Activated B cell treated with CpG ODN at 0.5 μM for 24 hours (primary cell): ENCODE data around the gene CTNNBL1. TPM values are rescaled to one million over a fixed set of nuclear protein-coding genes. Genes with fewer than 3 reads are reported as not detected.

Experiments
- ATAC-seq: fragments of 200-7000 bp; cut with Tn5 transposase; one replicate; pipeline ENCODE4 v1.10.0; 2021; ENCODE audit warnings: low read depth, mild to moderate bottlenecking, moderate library complexity
- CTCF ChIA-PET: fragments of 350-600 bp; sonication (Branson Sonifier 250); formaldehyde crosslinking; loops from one replicate; lab custom pipeline; 2021; ENCODE audit warnings: antibody characterized with exemption; lab: Charles Lee
- POLR2A ChIA-PET: fragments of 350-600 bp; sonication (Branson Sonifier 250); formaldehyde crosslinking; loops from one replicate; lab custom pipeline; 2021; ENCODE audit warnings: antibody characterized with exemption; lab: Charles Lee
- DNase-seq: peaks from one replicate; pipeline ENCODE4 v3.0.0; 2022
- H3K27ac Mint-ChIP-seq: one replicate; pipeline ENCODE4 v1.8.0; 2020; ENCODE audit warnings: mixed read lengths
- H3K27me3 Mint-ChIP-seq: one replicate; pipeline ENCODE4 v1.8.0; 2021; ENCODE audit warnings: mixed read lengths
- H3K36me3 Mint-ChIP-seq: one replicate; pipeline ENCODE4 v1.8.0; 2021; ENCODE audit warnings: low read depth, mixed read lengths
- H3K4me1 Mint-ChIP-seq: one replicate; pipeline ENCODE4 v1.8.0; 2021; ENCODE audit warnings: mixed read lengths
- H3K4me3 Mint-ChIP-seq: one replicate; pipeline ENCODE4 v1.8.0; 2020; ENCODE audit warnings: mild to moderate bottlenecking, mixed read lengths
- H3K9me3 Mint-ChIP-seq: one replicate; pipeline ENCODE4 v1.8.0; 2020; ENCODE audit warnings: mixed read lengths
- intact Hi-C: fragments of 100-400 bp; cut with micrococcal nuclease; formaldehyde crosslinking; loops from one replicate; pipeline ENCODE4 v1.15.1; 2024
- total RNA-seq: library from RNA; stranded (reverse); gene quantifications from 2 replicates; pipeline ENCODE4 v1.2.3, GENCODE V29; 2022
- TF ChIP-seq, protein P1 (sequence below): fragments of 200-600 bp; IDR thresholded peaks from one replicate; pipeline ENCODE4 v1.8.0; 2022; ENCODE audit warnings: antibody characterized with exemption, mild to moderate bottlenecking

Gene CTNNBL1
- total RNA-seq, 1 donor from 2014 or later = 102 TPM

DNA sequence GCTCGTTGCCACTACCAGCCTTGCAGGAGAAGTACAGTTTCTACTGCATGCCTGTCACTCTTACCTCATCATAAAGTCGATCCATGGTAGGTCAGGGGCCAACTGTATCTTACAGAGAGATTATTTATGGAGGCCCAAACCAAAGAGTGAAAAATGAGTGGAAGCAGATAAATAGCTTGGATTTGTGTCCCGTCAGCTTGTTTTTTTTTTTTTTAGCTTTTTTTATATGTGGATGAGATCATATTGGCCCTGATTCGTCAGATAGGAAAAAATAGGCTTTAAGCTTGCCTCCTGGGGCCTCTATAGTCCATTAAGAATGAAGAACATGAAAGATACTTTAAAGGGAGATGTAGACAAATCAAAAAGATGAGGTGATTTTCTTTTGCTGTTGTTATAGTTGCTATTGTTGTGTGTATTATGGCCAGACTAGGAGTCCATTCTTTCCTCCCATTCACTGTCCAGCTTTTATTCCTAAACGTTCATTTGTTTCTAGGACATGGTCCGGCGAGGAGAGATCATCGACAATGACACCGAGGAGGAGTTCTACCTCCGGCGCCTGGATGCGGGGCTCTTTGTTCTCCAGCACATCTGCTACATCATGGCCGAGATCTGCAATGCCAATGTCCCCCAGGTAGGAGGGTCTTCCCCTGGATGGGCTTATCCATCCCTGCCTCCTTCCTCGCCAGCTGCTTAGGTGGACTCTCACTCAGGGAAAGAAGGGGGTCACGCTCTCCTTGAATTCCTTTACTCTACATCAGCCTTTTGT lies 165.8 kb downstream of the CTNNBL1 start:
- POLR2A ChIA-PET = no interaction called here

DNA sequence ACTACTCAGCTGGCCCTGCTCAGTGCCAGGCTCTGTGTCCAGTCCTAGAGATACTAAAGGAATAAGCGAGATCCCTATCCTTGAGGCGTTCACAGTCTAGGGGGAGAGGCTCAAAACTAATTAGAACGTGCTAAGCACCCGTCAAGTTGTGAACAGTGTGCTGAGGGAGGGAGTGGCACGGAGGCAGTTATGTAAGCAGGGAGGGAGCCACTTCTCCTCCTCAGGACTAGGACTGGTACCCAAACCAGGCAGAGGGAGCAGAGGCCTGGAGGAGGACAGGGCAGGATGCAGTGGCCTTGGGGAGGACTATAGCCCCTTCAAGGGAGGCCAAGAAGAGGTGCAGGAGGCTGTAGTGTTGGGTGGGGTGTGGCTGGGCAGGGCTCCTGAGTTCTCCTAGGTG lies 169.5 kb downstream of the CTNNBL1 start:
- TF ChIP-seq, protein P1, sequence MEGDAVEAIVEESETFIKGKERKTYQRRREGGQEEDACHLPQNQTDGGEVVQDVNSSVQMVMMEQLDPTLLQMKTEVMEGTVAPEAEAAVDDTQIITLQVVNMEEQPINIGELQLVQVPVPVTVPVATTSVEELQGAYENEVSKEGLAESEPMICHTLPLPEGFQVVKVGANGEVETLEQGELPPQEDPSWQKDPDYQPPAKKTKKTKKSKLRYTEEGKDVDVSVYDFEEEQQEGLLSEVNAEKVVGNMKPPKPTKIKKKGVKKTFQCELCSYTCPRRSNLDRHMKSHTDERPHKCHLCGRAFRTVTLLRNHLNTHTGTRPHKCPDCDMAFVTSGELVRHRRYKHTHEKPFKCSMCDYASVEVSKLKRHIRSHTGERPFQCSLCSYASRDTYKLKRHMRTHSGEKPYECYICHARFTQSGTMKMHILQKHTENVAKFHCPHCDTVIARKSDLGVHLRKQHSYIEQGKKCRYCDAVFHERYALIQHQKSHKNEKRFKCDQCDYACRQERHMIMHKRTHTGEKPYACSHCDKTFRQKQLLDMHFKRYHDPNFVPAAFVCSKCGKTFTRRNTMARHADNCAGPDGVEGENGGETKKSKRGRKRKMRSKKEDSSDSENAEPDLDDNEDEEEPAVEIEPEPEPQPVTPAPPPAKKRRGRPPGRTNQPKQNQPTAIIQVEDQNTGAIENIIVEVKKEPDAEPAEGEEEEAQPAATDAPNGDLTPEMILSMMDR = no peak
- H3K9me3 Mint-ChIP-seq = no peaks in the 10 kb centered on the region
- ChIA-PET CTCF (no interaction called here), POLR2A (no interaction called here)
- no peaks in the 10 kb centered on the region for H3K27me3 Mint-ChIP-seq
- H3K4me1 Mint-ChIP-seq = no peaks in the 10 kb centered on the region
- ATAC-seq (no peak), DNase-seq (no peak)
- no peak overlapping the region for H3K4me3 Mint-ChIP-seq
- peaks cover 87% of the 10 kb centered on the region for H3K36me3 Mint-ChIP-seq
- intact Hi-C loops = no loop called here
- H3K27ac Mint-ChIP-seq = no peak overlapping the region

More for the DNA sequence above, 165.8 kb downstream of the CTNNBL1 start:
- no peaks in the 10 kb centered on the region for H3K4me1 Mint-ChIP-seq
- ATAC-seq = no peak
- no peaks in the 10 kb centered on the region for H3K27me3 Mint-ChIP-seq
- no peak overlapping the region for H3K4me3 Mint-ChIP-seq
- H3K9me3 Mint-ChIP-seq = no peaks in the 10 kb centered on the region
- DNase-seq = no peak
- H3K27ac Mint-ChIP-seq = no peak overlapping the region
- TF ChIP-seq, protein P1 = no peak
- intact Hi-C loops = no loop called here
- CTCF ChIA-PET = interaction anchor here (0.6 kb wide), 1 partner anchor 139 kb away, joined by 4 read pairs; no protein-coding TSS in a partner anchor
- H3K36me3 Mint-ChIP-seq = peaks cover 84% of the 10 kb centered on the region

DNA sequence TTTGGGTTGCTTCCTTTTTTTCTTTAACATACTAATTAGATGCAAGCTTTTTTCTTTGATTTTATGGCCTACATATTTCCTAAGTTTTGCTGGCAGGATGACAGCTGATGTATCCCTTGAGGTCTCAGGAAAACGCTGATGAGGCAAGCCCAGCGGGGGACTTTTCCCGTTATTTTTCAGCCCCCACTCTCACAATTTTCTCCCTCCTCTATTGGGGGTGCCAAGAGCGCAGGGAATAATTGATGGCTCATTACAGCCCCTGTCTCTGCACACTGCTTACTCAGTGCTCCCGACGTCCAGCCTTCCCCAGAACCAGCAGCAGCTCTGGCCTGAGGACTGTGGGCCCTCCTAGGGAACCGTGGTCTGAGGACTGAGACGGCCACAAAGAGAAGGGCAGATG lies 170.5 kb downstream of the CTNNBL1 start:
- H3K4me3 Mint-ChIP-seq = no peak overlapping the region
- H3K4me1 Mint-ChIP-seq = no peaks in the 10 kb centered on the region
- H3K36me3 Mint-ChIP-seq = peaks cover 89% of the 10 kb centered on the region
- ChIA-PET POLR2A (interaction anchor here (0.6 kb wide), 1 partner anchor 86 kb away, joined by 3 read pairs; no protein-coding TSS in a partner anchor), CTCF (no interaction called here)
- DNase-seq = no peak
- TF ChIP-seq, protein P1 = no peak
- intact Hi-C loops = no loop called here
- ATAC-seq = no peak
- no peak overlapping the region for H3K27ac Mint-ChIP-seq
- no peaks in the 10 kb centered on the region for H3K27me3 Mint-ChIP-seq
- H3K9me3 Mint-ChIP-seq = no peaks in the 10 kb centered on the region

DNA sequence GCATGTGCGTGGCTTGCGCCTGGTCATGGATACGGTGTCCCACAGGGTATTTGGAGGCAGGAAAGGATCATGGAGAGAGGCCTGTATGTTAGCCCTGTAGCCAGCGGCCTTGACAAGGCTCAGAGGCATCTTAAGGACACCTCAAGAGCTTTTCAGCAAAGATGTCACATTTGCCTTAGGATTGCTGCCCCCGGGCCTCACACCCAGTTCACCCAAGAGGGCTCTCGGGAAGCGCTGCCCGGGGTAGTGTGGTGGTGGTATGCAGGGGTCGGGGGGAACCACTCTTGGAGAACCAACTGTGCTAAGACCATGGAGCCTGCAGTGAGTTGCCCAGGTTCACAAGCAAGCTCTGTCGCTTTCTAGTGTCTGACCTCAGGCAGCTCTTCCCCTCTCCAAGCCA lies 172.2 kb downstream of the CTNNBL1 start:
- ATAC-seq (no peak), DNase-seq (no peak)
- intact Hi-C loops = no loop called here
- Mint-ChIP-seq H3K9me3 (no peaks in the 10 kb centered on the region), H3K27ac (no peak overlapping the region), H3K36me3 (peaks cover 89% of the 10 kb centered on the region), H3K4me3 (no peak overlapping the region), H3K27me3 (no peaks in the 10 kb centered on the region), H3K4me1 (no peaks in the 10 kb centered on the region)
- ChIA-PET CTCF (no interaction called here), POLR2A (no interaction called here)
- TF ChIP-seq, protein P1 = no peak

DNA sequence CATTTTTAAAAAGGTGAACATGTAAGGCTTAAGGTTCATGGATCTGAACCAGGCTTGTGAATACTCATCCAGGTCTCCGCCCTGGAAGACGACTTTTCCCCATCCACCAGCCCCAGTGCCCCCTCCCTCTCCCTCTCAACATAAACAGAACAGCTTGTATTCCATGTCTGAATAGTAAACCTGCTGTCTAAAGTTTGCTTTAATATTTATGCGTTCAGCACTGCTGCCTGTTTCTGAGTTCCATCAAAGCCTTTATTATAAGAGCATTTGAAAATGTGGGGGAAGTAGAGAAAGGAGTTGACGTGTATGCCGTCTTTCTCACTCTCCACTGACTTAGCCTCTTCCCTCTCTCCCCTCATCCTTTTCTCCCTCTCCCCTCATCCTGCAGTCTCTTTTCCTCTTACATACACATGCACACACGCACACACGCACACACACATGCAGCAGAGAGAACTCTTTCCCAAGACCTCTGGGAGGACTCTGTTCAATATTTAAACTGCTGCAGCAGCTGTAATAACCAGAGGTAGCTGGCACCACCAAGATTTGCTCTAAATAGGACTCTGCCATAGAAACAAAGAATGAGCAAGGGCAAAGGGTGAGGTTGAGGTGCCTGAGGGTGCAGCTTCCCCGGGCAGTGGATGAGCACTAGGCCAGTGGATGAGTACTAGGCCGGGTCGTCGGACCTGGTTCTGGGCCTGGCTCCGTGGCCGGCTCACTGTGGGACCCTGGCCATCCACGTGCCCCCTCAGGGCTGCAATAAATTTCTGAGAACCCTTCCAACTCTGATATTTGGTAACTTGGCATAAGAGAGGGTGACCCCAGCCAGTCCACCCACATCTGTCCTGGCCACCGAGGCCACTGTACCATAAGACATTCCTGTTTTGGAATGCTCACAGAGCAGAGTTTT lies 173.7 kb downstream of the CTNNBL1 start:
- POLR2A ChIA-PET = no interaction called here
- no peak overlapping the region for H3K4me3 Mint-ChIP-seq
- H3K4me1 Mint-ChIP-seq = no peaks in the 10 kb centered on the region
- DNase-seq = no peak
- no peak overlapping the region for H3K27ac Mint-ChIP-seq
- H3K9me3 Mint-ChIP-seq = no peaks in the 10 kb centered on the region
- H3K36me3 Mint-ChIP-seq = peaks cover 89% of the 10 kb centered on the region
- no peaks in the 10 kb centered on the region for H3K27me3 Mint-ChIP-seq
- ATAC-seq = no peak
- intact Hi-C loops = no loop called here
- TF ChIP-seq, protein P1 = no peak
- CTCF ChIA-PET = no interaction called here
